Naive thymus-derived CD8-positive, alpha-beta T cell (primary cell): ENCODE results near the gene SLC25A13. TPM values are rescaled to one million over a fixed set of nuclear protein-coding genes. Genes with fewer than 3 reads are reported as not detected.
A peak's percentile ranks its signal among the peaks of the same experiment; 100 is the strongest.

ENCODE experiments used
- ATAC-seq, 2 donors: fragments of 150-1000 bp; cut with Tn5 transposase in 1 of 2; sonication (Bioruptor Pico), chemical (Tn5 transposase) in 1 of 2; 1 replicate in 1 of 2; 2 replicates in 1 of 2; pipeline ENCODE4 v1.10.0; 2021; ENCODE audit warnings: mild to moderate bottlenecking in 2 of 2, moderate library complexity in 2 of 2
- POLR2A ChIA-PET: fragments of 350-600 bp; sonication (Branson Sonifier 250); formaldehyde crosslinking; loops from one replicate; lab custom pipeline; 2021; ENCODE audit warnings: antibody characterized with exemption; lab: Charles Lee
- DNase-seq, 10 donors: peaks; one replicate each; pipeline versions ENCODE4 v3.0.0 to v3.0.0-alpha.2; 2020 to 2022
- H3K27ac Mint-ChIP-seq, 10 donors: one replicate each; pipeline ENCODE4 v1.8.0; 2020 to 2022; ENCODE audit warnings: mild to moderate bottlenecking in 10 of 10, mixed read lengths in 10 of 10, moderate library complexity in 4 of 10, inconsistent platforms in 1 of 10
- H3K27me3 Mint-ChIP-seq, 5 donors: one replicate each; pipeline ENCODE4 v1.8.0; 2021 to 2022; ENCODE audit warnings: mixed read lengths in 5 of 5
- H3K36me3 Mint-ChIP-seq, 3 donors: one replicate each; pipeline ENCODE4 v1.8.0; 2020 to 2022; ENCODE audit warnings: mixed read lengths in 3 of 3, mild to moderate bottlenecking in 2 of 3, inconsistent platforms in 1 of 3
- H3K4me1 Mint-ChIP-seq, 4 donors: one replicate each; pipeline ENCODE4 v1.8.0; 2021 to 2022; ENCODE audit warnings: mixed read lengths in 4 of 4
- H3K4me3 Mint-ChIP-seq, 10 donors: one replicate each; pipeline ENCODE4 v1.8.0; 2020 to 2022; ENCODE audit warnings: mild to moderate bottlenecking in 10 of 10, mixed read lengths in 10 of 10, moderate library complexity in 6 of 10, inconsistent platforms in 1 of 10
- H3K9me3 Mint-ChIP-seq, 9 donors: one replicate each; pipeline ENCODE4 v1.8.0; 2020 to 2022; ENCODE audit warnings: mixed read lengths in 9 of 9, mild to moderate bottlenecking in 3 of 9, inconsistent platforms in 1 of 9, moderate library complexity in 1 of 9
- polyA plus RNA-seq, 3 donors: library from polyadenylated mRNA; unstranded; fragments of 300-500 nt; fragmentation: Illumina TruSeq; gene quantifications; one replicate each; pipeline ENCODE4 v1.2.3, GENCODE V29; 2021
- total RNA-seq, 8 experiments: library from RNA in 2 of 8; stranded (reverse) in 2 of 8; gene quantifications; one replicate each; pipeline ENCODE4 v1.2.3 and lab custom pipeline; 2021 to 2026

The SLC25A13 gene
- total and polyA plus RNA-seq, 5 experiments from 2014 or later = 3.1 to 12.1 (median 5.8) TPM

DNA sequence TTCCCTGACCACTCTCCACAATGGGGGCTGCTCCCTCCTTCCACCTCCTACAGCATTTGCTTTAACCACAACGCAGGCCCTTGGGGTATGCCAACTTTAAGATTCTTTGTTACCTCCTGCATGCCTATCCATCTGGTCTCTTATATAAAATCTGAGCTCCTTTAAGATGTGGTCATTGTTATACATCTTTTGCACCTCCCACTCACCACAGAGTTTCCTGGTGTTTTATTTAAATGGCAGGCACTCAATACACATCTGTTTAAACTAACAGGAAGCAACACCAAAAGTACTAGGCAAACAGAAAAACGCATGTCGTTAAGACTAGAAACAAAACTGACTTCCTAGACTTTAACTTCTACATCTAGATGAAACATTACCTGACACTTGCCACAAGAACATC is 36.3 kb downstream of the SLC25A13 start:
- Mint-ChIP-seq H3K27me3 (no peaks in the 10 kb centered on the region), H3K27ac (peak overlapping the region; percentile 85 to 98 (median 91)), H3K36me3 (peaks cover 8 to 11% (median 11%) of the 10 kb centered on the region in 3 donors), H3K4me3 (peak overlapping the region; percentile 23 to 93 (median 76)), H3K9me3 (peaks cover 0 to 14% (median 8%) of the 10 kb centered on the region in 9 donors), H3K4me1 (peaks cover 28 to 48% (median 36%) of the 10 kb centered on the region in 4 donors)
- POLR2A ChIA-PET = interaction anchor here (0.5 kb wide), 1 partner anchor 129 kb away, joined by 3 read pairs; no protein-coding TSS in a partner anchor
- ATAC-seq = peak; percentile 97 to 98
- DNase-seq = peak in 7 of 10 donors; percentile 19 to 78 (median 53)

DNA sequence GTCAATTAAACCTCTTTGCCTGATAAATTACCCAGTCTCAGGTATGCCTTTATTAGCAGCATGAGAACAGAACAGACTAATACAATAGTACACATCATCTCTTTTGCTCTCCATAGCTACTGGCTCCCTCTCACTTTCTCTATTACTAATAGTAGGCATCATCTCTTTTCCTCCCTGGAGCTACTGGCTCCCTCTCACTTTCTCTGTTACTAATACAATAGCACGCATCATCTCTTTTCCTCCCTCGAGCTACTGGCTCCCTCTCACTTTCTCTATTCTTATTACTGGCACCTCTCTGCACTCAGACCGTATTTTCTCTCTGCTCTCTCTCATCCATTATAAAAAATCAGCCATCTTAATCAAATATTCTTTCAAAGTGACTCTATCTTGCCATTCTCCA is 37.1 kb downstream of the SLC25A13 start:
- H3K4me1 Mint-ChIP-seq = peaks cover 28 to 47% (median 36%) of the 10 kb centered on the region in 4 donors
- no peaks in the 10 kb centered on the region for H3K27me3 Mint-ChIP-seq
- H3K27ac Mint-ChIP-seq = peak overlapping the region; percentile 11 to 98 (median 91)
- H3K9me3 Mint-ChIP-seq = peaks cover 0 to 14% (median 7%) of the 10 kb centered on the region in 9 donors
- POLR2A ChIA-PET = no interaction called here
- peak overlapping the region in 8 of 10 donors; percentile 0 to 93 (median 73) for H3K4me3 Mint-ChIP-seq
- H3K36me3 Mint-ChIP-seq = peaks cover 6 to 9% (median 8%) of the 10 kb centered on the region in 3 donors
- DNase-seq = no peak
- no peak for ATAC-seq

DNA sequence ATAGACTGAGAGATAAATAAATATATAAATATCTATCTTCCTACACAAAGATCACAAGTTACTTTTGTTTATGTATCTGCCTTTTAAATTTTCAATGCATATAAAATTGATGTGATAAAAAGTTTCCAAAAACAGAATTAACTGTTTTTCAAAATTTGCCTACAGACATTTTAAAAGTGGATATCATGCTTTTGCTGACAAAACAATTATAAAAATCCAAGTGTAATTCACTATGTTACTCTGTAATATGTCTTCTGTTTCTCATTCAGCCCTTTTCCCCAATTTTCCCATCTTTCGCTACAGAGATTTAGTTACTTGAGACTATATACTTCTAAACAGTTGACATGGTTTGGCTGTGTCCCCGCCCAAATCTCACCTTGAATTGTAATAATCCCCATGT is 37.7 kb downstream of the SLC25A13 start:
- POLR2A ChIA-PET = no interaction called here

DNA sequence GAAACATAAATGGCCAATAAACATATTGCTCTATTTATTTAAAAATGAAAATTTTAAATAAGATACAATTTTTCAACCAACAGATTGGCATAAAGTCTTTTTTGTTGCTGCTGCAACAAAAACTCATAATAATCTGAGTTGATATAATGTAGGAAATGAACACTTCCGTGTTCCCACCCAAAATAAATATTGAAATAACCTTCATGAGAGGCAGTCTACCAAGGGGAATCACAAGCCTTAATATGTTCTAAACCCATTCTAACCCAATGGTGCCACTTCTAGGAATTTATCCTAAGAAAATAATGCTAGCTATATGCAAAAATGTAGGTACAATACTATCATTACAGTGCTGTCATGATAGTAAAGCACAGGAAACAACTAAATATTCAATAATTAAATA is 39.1 kb downstream of the SLC25A13 start:
- Mint-ChIP-seq H3K4me3 (no peak overlapping the region), H3K9me3 (peaks cover 0 to 14% (median 2%) of the 10 kb centered on the region in 9 donors), H3K4me1 (peaks cover 27 to 43% (median 35%) of the 10 kb centered on the region in 4 donors), H3K36me3 (peaks cover 0 to 7% (median 2%) of the 10 kb centered on the region in 3 donors), H3K27me3 (no peaks in the 10 kb centered on the region), H3K27ac (no peak overlapping the region)
- no peak for ATAC-seq
- DNase-seq = no peak
- POLR2A ChIA-PET = no interaction called here

More for the DNA sequence above, 37.7 kb downstream of the SLC25A13 start:
- DNase-seq = no peak
- H3K36me3 Mint-ChIP-seq = peaks cover under 1 to 8% (median 2%) of the 10 kb centered on the region in 3 donors
- H3K27me3 Mint-ChIP-seq = no peaks in the 10 kb centered on the region
- no peak for ATAC-seq
- peak overlapping the region in 5 of 10 donors; percentile 29 to 98 (median 87) for H3K27ac Mint-ChIP-seq
- H3K9me3 Mint-ChIP-seq = peaks cover 0 to 14% (median 2%) of the 10 kb centered on the region in 9 donors
- no peak overlapping the region for H3K4me3 Mint-ChIP-seq
- peaks cover 28 to 47% (median 36%) of the 10 kb centered on the region in 4 donors for H3K4me1 Mint-ChIP-seq

DNA sequence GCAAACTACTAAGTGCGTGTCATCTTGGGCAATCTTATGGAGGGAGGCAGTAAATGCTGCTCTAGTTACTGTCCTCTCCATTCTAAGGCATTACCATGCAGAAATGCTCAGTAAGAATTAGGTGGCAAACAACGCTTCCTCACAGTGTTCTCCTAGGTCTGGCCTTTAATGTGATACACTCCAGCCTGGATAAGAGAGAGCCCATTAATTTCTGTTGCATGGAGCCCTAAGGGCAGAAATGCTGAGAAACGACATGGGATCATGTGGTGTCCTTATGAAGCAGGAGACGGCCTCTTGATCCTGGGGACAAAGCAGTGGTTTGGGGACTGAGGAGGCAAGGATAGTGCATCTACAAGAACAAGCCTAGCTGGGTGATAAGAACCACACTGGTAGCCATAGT is 44.0 kb downstream of the SLC25A13 start:
- H3K27ac Mint-ChIP-seq = no peak overlapping the region
- H3K4me1 Mint-ChIP-seq = no peaks in the 10 kb centered on the region
- no peak for ATAC-seq
- POLR2A ChIA-PET = no interaction called here
- peaks cover 0 to 5% (median 0%) of the 10 kb centered on the region in 9 donors for H3K9me3 Mint-ChIP-seq
- no peaks in the 10 kb centered on the region for H3K27me3 Mint-ChIP-seq
- H3K36me3 Mint-ChIP-seq = peaks cover 12 to 38% (median 30%) of the 10 kb centered on the region in 3 donors
- no peak overlapping the region for H3K4me3 Mint-ChIP-seq
- DNase-seq = no peak

DNA sequence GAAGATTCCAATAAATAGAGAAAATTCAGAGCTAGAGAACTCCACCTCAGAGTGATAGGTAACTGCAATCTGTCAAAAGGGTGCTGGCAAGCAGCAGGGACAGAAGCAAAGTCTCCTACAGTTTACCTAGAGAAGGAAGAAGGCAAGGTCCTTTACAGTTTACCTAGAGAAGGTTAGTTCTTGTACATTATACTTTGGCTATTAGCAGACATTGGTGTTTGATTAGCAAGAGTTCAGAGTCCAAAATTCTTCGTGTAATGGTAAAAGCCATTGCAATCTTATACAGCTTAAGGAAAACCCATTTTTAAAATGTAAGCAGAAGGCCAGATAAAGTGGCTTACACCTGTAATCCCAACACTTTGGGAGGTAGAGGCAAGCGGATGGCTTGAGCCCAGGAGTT is 45.9 kb downstream of the SLC25A13 start:
- Mint-ChIP-seq H3K4me3 (no peak overlapping the region), H3K4me1 (no peaks in the 10 kb centered on the region), H3K27me3 (no peaks in the 10 kb centered on the region), H3K27ac (peak overlapping the region in 1 of 10 donors; percentile 59), H3K36me3 (peaks cover 13 to 44% (median 33%) of the 10 kb centered on the region in 3 donors), H3K9me3 (peaks cover 0 to 5% (median 0%) of the 10 kb centered on the region in 9 donors)
- POLR2A ChIA-PET = no interaction called here
- DNase-seq (no peak), ATAC-seq (no peak)

DNA sequence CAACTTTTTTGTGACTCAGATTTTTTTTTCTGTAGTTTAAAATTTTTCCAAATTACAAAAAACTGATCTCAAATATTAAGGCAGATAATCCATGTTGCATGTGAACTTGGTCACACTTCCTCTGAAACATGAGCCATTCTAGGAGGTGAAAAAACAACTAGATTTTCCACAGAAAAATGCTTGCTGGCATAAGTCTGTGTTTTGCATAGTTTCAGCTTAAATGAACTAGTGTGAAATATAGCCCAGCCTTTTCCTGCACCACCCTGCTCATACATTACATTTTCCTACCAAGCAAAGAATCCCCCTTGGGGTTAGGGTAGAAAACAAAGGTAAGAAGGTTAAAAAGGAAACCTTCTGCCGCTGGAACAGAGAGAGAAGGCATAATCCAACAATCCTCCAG is 48.2 kb downstream of the SLC25A13 start:
- Mint-ChIP-seq H3K9me3 (peaks cover 0 to 6% (median 0%) of the 10 kb centered on the region in 9 donors), H3K4me1 (peaks cover 0 to 2% (median 0%) of the 10 kb centered on the region in 4 donors), H3K36me3 (peaks cover 17 to 46% (median 38%) of the 10 kb centered on the region in 3 donors), H3K27ac (no peak overlapping the region), H3K27me3 (no peaks in the 10 kb centered on the region), H3K4me3 (no peak overlapping the region)
- no peak for DNase-seq
- no peak for ATAC-seq
- POLR2A ChIA-PET = no interaction called here

DNA sequence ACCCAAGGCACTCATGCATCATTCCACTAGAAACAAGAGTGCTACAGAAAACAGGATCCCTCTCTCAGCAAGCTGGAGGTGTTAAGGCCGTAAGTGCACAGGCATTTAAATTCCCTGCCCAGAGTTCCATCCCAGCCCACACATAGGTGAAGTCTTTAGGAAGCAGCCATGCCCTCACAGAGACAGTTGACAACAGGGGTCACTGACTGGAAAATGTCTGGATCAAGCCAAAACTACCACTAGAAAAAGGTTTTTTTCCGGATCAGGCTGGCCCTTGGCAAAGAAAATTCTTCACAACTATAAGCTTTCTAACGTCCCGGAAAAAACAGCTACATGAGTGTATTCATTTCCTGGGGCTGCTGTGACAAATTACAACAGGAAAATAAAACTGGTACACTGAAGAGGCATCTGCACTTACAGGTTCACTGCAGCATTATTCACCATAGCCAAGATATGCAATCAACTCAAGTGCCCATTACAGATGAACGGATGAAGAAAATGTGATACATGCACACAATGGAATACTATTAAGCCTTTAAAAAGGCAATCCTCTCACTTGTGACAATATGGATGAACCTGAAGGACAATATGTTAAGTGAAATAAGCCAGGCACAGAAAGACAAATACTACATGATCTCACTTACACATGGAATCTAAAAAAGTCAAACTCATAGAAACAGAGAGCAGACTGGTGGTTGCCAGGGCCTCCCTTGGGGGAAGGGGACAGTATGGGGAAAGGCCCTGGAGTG is 52.5 kb downstream of the SLC25A13 start:
- H3K36me3 Mint-ChIP-seq = peaks cover 5 to 56% (median 28%) of the 10 kb centered on the region in 3 donors
- POLR2A ChIA-PET = no interaction called here

DNA sequence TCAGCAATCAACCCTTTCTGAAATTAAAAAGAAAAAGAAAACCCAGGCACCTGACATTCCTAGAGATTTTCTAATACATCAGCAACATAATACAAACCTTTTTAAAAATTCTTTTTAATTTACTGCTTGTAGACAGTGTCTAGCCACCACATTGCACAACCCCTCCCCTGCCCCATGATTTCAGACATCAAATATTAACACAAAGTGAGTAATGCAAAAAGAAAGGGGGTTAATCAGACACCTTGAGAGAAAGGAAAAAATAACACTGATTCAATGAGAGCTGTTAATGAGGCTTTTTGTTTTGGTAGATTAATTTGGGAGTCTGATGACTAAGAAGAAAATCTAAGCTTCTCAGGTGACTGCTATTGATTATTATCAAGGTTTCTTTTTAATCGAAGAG is 55.3 kb downstream of the SLC25A13 start:
- no peak for DNase-seq
- Mint-ChIP-seq H3K27ac (no peak overlapping the region), H3K4me3 (no peak overlapping the region), H3K9me3 (peaks cover 0 to 17% (median 0%) of the 10 kb centered on the region in 9 donors), H3K27me3 (no peaks in the 10 kb centered on the region), H3K36me3 (peaks cover 12 to 45% (median 18%) of the 10 kb centered on the region in 3 donors), H3K4me1 (peaks cover 5 to 15% (median 12%) of the 10 kb centered on the region in 4 donors)
- POLR2A ChIA-PET = no interaction called here
- ATAC-seq = no peak

More for the DNA sequence above, 52.5 kb downstream of the SLC25A13 start:
- no peak for DNase-seq
- Mint-ChIP-seq H3K9me3 (peaks cover 0 to 6% (median 0%) of the 10 kb centered on the region in 9 donors), H3K4me1 (peaks cover 0 to 3% (median 2%) of the 10 kb centered on the region in 4 donors), H3K4me3 (no peak overlapping the region), H3K27ac (no peak overlapping the region), H3K27me3 (no peaks in the 10 kb centered on the region)
- no peak for ATAC-seq

DNA sequence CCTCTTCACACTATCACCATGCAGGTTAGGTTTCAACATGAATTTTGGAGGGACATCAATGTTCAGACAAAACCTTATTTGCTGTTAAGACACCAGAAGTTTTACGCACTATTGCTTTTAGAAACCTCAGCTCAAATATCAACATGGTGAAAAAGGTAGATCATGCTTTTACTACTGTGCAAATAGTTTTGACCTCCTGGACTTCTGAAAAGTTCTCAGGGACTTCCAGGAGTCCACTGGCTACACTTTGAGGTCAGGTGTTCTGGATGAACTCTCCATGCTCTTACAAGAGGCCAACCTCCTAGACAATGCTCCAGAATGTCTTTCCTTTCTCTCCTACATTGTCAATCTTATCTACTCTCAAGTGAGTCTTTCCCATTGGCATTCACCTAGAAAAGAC is 55.9 kb downstream of the SLC25A13 start:
- ATAC-seq (no peak), DNase-seq (no peak)
- Mint-ChIP-seq H3K4me1 (peaks cover 5 to 15% (median 12%) of the 10 kb centered on the region in 4 donors), H3K27ac (no peak overlapping the region), H3K27me3 (no peaks in the 10 kb centered on the region), H3K4me3 (no peak overlapping the region), H3K36me3 (peaks cover 12 to 43% (median 15%) of the 10 kb centered on the region in 3 donors), H3K9me3 (peaks cover 0 to 17% (median 1%) of the 10 kb centered on the region in 9 donors)
- POLR2A ChIA-PET = no interaction called here

DNA sequence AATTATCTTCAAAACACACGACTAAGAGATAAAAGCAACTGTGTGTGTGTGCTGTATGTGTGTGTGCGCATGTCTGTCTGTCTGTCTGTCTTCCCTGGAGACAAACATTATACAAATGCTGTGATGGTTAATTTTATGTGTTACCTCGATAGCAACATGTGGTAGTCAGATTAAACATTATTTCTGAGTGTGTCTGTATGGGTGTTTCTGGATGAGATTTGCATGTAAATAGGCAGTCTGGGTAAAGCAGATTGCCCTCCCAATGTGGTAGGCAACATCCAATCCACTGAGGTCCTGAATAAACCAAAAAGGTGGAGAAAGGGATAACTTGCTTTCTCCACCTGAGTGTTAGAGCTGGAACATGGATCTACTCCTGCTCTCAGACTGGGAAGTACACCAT is 67.9 kb downstream of the SLC25A13 start:
- POLR2A ChIA-PET = no interaction called here
- DNase-seq = no peak
- H3K27ac Mint-ChIP-seq = no peak overlapping the region
- peaks cover 8 to 21% (median 12%) of the 10 kb centered on the region in 4 donors for H3K4me1 Mint-ChIP-seq
- no peaks in the 10 kb centered on the region for H3K27me3 Mint-ChIP-seq
- H3K4me3 Mint-ChIP-seq = no peak overlapping the region
- ATAC-seq = no peak
- peaks cover 10 to 42% (median 41%) of the 10 kb centered on the region in 3 donors for H3K36me3 Mint-ChIP-seq
- H3K9me3 Mint-ChIP-seq = peaks cover 0 to 44% (median 30%) of the 10 kb centered on the region in 9 donors

DNA sequence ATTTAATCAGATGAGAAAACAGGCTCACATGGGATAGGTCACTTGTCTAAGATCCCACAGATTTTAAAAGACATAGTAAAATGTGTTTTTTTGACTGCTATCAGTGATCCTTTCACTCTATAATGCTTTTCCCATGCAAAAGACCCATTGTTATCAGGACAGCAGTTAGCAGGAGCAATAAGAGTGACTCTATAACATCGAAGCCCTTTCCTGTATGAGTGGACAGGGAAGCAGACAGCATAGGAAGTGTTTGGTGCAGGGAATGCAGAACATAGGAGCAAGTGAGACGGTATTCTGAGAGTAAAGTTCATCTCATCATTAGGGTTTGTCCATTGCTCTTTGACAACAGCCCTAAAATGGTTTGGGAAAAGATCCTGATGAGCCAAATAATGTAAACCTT is 68.5 kb downstream of the SLC25A13 start:
- DNase-seq (no peak), ATAC-seq (no peak)
- H3K9me3 Mint-ChIP-seq = peaks cover 0 to 39% (median 25%) of the 10 kb centered on the region in 9 donors
- H3K4me3 Mint-ChIP-seq = no peak overlapping the region
- POLR2A ChIA-PET = no interaction called here
- no peaks in the 10 kb centered on the region for H3K27me3 Mint-ChIP-seq
- H3K27ac Mint-ChIP-seq = peak overlapping the region in 1 of 10 donors; percentile 63
- peaks cover 10 to 41% (median 39%) of the 10 kb centered on the region in 3 donors for H3K36me3 Mint-ChIP-seq
- peaks cover 8 to 21% (median 12%) of the 10 kb centered on the region in 4 donors for H3K4me1 Mint-ChIP-seq
